ENCODE data around the gene SMU1. TPM values are rescaled to one million over a fixed set of nuclear protein-coding genes. Genes with fewer than 3 reads are reported as not detected.
"Not testable (repeated sequence)": the region's sequence is repeated elsewhere in the genome, so short reads cannot be mapped to it uniquely, and the experiment has no call there.

SMU1 gene
- total RNA-seq, 4 donors from 2014 or later = 19.8 to 24.2 (median 22.1) TPM

GRCh38 chr9:33102551-33103210 is 26.2 kb upstream of the SMU1 start:
- WGBS, 2 donors = 87 to 89% methylated on average over 13 of the region's 13 CpGs
- intact Hi-C loops (cut with DNase I) = no loop called here
- DNase-seq = no peak

GRCh38 chr9:33101104-33101951 is 24.9 kb upstream of the SMU1 start:
- Histone ChIP-seq H3K9me3 (no peaks in the 10 kb centered on the region), H3K27me3 (no peaks in the 10 kb centered on the region), H3K4me1 (peaks cover 31 to 38% of the 10 kb centered on the region in 2 donors), H3K4me3 (replicated peaks in 1 of 3) (no peak overlapping the region), H3K27ac (peak overlapping the region; percentile 2 to 62 (median 48)), H3K36me3 (no peaks in the 10 kb centered on the region)
- intact Hi-C loops (cut with DNase I) = no loop called here
- peak; percentile 73 to 78 for DNase-seq
- WGBS, 2 donors = 68 to 76% methylated on average over 10 of the region's 10 CpGs
- TF ChIP-seq CTCF (IDR thresholded peaks at IDR 0.05) (no peak), POLR2A (IDR thresholded peaks at IDR 0.05) (no peak)

More at GRCh38 chr9:33102551-33103210, 26.2 kb upstream of the SMU1 start:
- Histone ChIP-seq H3K36me3 (no peaks in the 10 kb centered on the region), H3K4me3 (replicated peaks in 1 of 3) (no peak overlapping the region), H3K9me3 (no peaks in the 10 kb centered on the region), H3K27ac (peak overlapping the region; percentile 62 to 68 (median 63)), H3K4me1 (peaks cover 44 to 52% of the 10 kb centered on the region in 2 donors), H3K27me3 (no peaks in the 10 kb centered on the region)
- TF ChIP-seq CTCF (IDR thresholded peaks at IDR 0.05) (no peak), POLR2A (IDR thresholded peaks at IDR 0.05) (no peak)

GRCh38 chr9:33099754-33100153 is 23.3 kb upstream of the SMU1 start:
- DNase-seq = no peak
- WGBS, 2 donors = 94 to 96% methylated on average over 2 of the region's 2 CpGs
- no peaks in the 10 kb centered on the region for H3K27me3 ChIP-seq
- no peaks in the 10 kb centered on the region for H3K9me3 ChIP-seq
- H3K36me3 ChIP-seq = no peaks in the 10 kb centered on the region
- intact Hi-C loops (cut with DNase I) = no loop called here
- peaks cover 27 to 34% of the 10 kb centered on the region in 2 donors for H3K4me1 ChIP-seq
- TF ChIP-seq POLR2A (IDR thresholded peaks at IDR 0.05) = no peak
- no peak for TF ChIP-seq CTCF (IDR thresholded peaks at IDR 0.05)
- H3K4me3 ChIP-seq (replicated peaks in 1 of 3) = no peak overlapping the region
- no peak overlapping the region for H3K27ac ChIP-seq

- no peaks in the 10 kb centered on the region for H3K27me3 ChIP-seq
- H3K4me3 ChIP-seq (replicated peaks in 1 of 3) = no peak overlapping the region
- intact Hi-C loops (cut with DNase I) = no loop called here
- DNase-seq = no peak
- TF ChIP-seq POLR2A (IDR thresholded peaks at IDR 0.05) = no peak
- TF ChIP-seq CTCF (IDR thresholded peaks at IDR 0.05) = no peak
- no peaks in the 10 kb centered on the region for H3K9me3 ChIP-seq
- no peaks in the 10 kb centered on the region for H3K36me3 ChIP-seq
- peaks cover 10 to 11% of the 10 kb centered on the region in 2 donors for H3K4me1 ChIP-seq
- no peak overlapping the region for H3K27ac ChIP-seq
- WGBS, 2 donors = 70 to 82% methylated on average over 3 of the region's 3 CpGs
Observed at GRCh38 chr9:33097192-33097591, 20.7 kb upstream of the SMU1 start.

GRCh38 chr9:33092634-33093033 is 16.2 kb upstream of the SMU1 start:
- Histone ChIP-seq H3K27me3 (no peaks in the 10 kb centered on the region), H3K27ac (no peak overlapping the region), H3K4me3 (replicated peaks in 1 of 3) (no peak overlapping the region), H3K36me3 (no peaks in the 10 kb centered on the region), H3K9me3 (no peaks in the 10 kb centered on the region), H3K4me1 (no peaks in the 10 kb centered on the region)
- 78 to 83% methylated on average over 5 of the region's 5 CpGs for WGBS, 2 donors
- intact Hi-C loops (cut with DNase I) = no loop called here
- TF ChIP-seq CTCF (IDR thresholded peaks at IDR 0.05) (no peak), POLR2A (IDR thresholded peaks at IDR 0.05) (no peak)
- no peak for DNase-seq

GRCh38 chr9:33085672-33086071 is 9.2 kb upstream of the SMU1 start:
- H3K9me3 ChIP-seq; H3K4me1 ChIP-seq; DNase-seq; H3K27me3 ChIP-seq; H3K27ac ChIP-seq; H3K36me3 ChIP-seq; H3K4me3 ChIP-seq (replicated peaks in 1 of 3); intact Hi-C loops (cut with DNase I): not testable (repeated sequence)
- 86 to 88% methylated on average over 8 to 9 of the region's 9 CpGs for WGBS, 2 donors
